ENCODE results near the gene ZNF75A.
"Not testable (repeated sequence)": the region's sequence is repeated elsewhere in the genome, so short reads cannot be mapped to it uniquely, and the experiment has no call there.

The ZNF75A gene

DNA sequence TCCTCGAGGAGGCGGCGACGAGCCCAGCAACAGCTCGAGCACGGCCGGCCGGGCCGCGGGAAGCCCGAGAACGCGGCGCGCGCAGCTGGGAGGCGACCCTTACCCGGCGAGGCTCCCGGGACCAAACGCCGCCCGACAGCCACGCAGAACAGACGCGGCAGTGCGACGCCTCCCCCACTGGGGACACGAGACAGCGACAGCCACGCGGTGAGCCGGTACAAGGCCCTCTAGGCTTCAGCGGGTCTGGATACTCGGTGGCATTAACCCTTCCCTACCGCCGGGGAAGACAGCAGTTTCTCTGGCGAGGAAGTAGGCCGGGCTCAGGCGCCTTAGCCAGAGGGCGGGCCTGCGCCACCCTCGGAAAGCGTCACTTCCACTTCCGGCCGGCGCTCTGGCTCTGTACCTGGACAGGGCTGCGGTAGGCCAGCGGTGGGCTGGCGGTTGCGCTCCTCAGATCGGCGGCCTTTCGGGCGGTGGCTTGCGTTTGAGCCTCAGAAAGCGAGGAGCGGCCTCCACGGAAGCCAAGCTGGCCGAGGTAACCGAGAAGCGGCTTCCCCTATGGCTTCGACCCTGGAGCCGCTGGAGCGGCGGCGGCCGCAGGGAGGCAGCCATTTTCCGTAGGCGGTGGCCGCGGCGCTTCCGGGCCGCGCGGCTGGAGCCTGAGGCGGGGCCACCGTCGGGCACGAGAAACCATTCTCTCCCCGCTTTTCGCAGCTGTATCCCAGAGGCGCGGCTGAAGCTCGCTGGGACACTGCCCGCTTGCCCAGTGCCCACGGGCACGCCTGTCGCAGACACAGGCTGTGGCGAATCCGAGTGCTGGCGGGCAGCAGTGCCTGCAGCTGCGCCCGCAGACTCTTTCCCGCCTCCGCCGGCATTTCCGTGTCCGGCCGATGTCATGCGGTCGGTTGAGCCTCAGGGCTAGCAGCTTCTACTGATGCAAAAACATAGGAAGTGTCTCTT is at the start of gene ZNF75A, which contains the start of gene TIGD7:
TSS of gene ZNF75A (plus strand) at position 389 of the 960 bp plus-strand sequence. CDS start 2,932 bp downstream, outside the sequence.
TSS of gene TIGD7 (minus strand) at position 322 of the 960 bp plus-strand sequence. CDS start 4,816 bp downstream, outside the sequence.
- DNase-seq = no peak

DNA sequence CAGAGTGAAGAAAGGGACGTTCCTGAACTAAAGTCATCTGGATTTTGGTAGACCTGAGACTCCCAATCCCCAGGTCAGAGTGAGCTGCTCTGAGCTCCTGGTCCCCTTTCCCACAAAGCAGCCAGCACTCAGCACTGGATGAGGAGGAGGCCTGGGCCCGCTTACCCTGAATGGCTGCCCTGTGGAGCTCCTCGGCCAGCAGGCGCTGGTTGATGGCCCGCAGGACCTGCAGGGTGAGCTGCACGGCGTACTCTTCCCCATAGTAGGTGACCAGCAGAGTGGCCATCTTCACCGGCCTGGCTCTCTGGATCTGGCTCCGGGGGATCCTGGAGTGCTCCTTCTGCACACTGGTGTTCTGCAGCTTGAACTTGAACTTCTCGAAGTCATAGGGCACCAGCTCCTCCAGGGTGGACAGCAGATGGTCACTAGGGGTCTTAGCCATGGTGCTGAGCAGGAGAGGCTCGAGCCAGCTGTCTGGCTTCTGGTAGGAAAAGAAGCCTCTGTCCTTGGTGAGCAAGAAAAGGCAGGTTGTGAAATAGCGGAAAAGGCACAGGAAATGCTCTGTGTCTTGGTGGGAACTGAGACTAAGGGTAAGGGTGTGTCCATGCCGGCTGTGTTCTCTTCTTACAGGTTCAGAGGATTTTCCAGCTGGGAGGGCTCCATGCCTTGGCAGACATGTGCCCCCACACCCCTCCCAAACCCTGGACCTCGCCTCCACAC is 49.0 kb upstream of the ZNF75A start, which contains the start of gene MEFV:
TSS of gene MEFV (minus strand) at position 488 of the 720 bp plus-strand sequence. CDS start at position 442, 46 bp downstream.
- no peak for DNase-seq

DNA sequence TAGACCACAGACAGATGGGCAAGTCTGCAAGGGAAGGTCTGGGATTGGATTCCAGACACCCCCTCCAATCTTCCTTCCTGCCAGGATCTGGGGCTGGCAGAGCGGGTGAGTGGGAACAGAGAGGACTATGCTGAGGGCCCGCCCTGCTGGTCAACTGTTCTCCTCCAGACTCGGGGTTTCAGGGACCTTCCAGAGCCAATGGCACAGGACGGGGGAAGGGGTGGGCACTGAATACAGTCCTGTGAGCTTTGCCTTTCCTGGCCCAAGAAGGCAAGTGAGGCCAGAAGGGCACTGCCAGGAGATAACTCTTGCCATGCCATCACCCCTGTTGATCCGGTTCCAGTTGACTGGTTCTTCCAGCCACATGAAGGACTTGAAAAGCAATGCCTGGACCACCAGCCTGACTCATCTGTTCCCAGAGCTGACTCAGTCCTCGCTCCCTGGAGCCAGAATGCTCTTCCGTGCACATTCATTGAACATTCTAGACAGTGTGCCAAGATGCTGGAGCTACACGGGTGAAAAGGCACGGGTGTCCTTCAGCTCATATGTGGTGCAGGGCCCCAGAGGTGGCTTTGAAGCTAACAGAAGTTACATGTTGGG is 48.3 kb upstream of the ZNF75A start:
- DNase-seq = no peak

DNA sequence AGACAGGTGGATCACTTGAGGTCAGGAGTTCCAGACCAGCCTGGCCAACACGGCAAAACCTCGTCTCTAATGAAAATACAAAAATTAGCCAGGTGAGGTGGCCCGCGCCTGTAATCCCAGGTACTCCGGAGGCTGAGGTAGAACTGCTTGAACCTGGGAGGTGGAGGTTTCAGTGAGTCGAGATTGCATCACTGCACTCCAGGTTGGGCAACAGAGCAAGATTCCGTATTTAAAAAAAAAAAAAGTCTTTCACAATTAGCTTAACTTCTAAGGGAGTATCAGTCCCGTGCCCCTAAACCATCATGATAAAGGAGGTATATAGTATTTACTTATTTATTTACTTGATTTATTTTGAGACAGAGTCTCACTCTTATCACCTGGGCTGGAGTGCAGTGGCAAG is 45.5 kb upstream of the ZNF75A start:
- no peak for DNase-seq

DNA sequence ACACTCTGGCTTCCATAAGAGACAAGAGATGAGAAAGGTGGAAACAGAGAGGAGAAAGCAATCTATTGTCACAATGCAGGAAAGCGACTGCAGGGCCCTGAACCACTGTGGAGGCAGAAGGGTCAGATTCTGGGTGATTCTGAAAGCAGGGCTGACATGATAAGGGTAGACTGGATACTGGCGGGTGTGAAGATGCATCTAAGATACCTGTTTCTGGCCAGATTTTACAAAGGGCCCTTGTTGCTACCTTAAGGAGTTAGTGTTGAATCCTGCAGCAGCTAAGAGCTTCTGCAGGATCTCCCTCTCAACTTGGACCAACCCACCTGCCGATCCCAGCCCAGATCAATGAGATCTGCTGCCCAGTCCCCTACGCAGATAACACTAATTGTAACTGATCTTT is 42.8 kb upstream of the ZNF75A start:
- DNase-seq = no peak

DNA sequence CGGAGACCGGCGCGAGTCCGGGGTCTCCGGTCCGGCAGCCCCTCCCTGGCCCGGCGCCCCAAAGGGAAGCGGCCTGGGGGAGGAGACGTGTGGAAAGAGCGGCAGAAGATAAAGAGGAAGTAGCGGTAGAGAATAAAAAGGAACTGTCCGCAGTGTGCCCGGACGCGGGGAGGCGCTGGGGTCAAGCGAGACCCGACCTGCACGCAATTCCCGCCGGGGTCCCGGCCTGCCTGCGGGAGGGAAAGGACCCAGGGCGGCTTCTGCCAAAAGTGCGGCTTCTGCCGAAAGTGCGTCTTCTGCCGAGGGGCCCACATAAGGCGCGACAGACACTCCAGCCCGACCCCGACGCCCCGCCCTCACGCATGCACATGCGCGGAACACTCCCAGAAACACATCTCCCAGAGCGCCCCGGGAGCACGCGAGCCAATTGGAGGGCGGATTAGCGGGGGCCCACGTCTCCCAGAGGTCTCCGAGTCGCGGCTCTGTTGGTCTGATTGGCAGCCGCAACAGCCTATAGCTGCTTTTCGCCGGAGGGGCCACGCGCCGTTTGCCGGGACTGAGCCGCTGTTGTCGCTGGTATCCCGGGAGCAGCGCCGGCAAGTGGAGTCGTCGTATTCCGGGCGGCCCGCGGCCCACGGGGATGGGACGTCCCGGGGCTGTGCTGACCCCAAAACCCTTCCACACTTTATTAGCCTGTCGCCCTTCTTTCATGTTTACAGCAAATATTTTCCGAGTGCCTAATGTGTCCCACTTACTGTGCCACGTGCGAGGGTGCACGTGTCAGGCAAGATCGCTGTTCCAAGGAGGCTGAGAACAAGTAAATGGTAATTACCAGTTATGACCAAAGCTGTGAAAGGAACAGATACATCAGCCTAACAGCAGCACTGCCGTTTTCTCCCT is 40.9 kb upstream of the ZNF75A start:
- peak; percentile 87 for DNase-seq

DNA sequence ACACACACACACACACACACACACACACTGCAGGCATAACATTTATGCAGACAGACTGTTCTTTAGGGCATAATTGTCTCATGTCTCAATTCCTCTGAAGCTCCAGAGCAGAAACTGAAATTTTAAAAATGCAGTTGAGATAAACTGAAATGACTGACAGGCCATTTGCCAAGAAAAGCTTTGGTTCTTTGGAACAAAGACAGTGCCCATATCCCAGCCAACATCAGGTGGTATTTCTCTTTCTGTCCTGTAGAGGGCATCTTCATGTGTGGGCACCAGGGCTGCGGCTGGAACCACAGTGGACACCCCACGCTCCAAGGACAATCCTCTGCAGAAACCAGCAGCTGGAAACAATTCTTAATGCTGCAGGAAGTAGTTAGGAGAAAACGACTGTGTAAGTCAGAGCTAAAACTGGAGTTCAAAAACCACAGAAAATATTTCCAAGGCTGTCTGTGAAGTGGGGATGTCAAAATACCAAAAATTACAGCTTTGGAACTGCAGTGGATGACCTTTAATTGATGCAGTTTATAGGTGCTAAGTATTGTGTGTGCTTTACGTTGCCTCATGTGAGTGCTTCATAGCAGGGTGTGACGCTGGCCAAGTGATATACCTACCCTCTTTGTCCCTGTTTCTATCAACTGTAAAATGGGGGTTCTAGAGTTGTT is 38.3 kb upstream of the ZNF75A start:
- no peak for DNase-seq

DNA sequence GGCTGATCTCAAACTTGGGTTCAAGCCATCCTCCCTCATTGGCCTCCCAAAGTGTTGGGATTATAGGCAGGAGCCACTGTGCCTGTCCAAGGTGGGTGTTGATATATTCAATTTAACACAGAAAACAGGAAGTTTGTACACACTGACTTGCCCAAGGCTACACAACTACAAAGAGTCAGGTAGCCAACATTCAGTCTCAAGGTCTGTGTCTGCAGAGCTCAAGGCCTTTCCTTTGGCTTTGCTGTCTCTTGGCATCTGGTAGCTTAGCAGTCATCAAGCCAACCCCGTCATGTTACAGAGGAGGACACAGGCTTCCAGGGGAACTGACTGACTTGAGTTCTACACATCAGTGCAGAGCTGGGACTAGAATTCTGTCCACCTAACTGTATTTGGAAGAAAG is 37.0 kb upstream of the ZNF75A start:
- DNase-seq = no peak

DNA sequence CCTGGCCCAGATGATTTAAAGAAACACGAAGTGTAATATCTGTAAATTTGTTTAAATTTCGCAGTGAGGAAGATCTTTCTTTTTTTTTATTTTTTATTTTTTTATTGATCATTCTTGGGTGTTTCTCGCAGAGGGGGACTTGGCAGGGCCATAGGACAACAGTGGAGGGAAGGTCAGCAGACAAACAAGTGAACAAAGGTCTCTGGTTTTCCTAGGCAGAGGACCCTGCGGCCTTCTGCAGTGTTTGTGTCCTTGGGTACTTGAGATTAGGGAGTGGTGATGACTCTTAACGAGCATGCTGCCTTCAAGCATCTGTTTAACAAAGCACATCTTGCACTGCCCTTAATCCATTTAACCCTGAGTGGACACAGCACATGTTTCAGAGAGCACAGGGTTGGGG is 34.6 kb upstream of the ZNF75A start:
- DNase-seq = not testable (repeated sequence)

DNA sequence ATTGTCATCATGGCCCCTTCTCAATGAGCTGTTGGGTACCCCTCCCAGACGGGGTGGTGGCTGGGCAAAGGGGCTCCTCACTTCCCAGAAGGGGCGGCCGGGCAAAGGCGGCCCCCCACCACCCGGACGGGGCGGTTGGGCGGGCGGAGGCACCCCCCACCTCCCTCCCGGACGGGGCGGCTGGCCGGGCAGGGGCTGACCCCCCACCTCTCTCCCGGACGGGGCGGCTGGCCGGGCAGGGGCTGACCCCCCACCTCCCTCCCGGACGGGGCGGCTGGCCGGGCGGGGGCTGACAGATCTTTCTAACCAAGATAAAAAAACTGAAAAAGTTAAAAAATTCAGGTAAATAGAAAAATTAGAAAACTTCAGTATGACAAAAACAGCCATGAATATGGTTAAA is 34.0 kb upstream of the ZNF75A start:
- DNase-seq = not testable (repeated sequence)

DNA sequence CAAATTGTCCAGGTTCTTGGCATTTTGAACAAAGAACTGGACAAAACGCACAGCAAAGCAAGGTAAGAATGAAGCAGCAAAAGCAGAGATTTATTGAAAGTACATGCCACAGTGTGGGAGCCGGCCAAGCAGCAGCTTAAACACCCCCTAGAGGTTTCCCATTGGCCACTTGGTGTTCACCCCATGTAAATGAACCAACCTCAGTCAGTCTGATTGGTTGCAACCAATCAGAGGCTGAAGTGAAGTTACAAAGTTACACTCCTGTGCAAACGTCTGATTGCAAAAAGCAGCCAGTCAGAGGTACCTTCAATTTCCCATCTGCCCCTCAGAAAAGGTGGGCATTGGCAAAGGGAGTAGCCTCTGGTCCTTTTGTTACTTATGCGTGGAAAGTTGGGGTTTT is 30.8 kb upstream of the ZNF75A start:
- no peak for DNase-seq

DNA sequence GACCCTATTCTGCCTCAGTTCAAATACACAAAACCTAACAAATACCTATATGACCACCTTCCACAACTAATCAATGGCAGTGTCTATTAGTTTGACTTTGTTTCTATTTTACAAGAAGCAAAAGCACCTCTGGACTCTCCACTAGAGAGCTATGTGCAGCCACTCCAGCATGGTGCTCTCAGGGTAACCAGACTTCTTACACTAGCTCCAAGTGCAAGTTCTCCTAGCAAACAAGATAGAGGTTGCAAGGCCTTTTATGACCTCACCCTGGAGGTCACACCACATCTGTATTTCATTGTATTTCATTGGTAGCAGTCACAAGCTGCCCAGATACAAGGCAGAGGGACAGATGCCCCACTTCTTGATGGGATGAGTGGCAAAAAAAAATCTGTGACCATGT is 30.4 kb upstream of the ZNF75A start:
- no peak for DNase-seq

DNA sequence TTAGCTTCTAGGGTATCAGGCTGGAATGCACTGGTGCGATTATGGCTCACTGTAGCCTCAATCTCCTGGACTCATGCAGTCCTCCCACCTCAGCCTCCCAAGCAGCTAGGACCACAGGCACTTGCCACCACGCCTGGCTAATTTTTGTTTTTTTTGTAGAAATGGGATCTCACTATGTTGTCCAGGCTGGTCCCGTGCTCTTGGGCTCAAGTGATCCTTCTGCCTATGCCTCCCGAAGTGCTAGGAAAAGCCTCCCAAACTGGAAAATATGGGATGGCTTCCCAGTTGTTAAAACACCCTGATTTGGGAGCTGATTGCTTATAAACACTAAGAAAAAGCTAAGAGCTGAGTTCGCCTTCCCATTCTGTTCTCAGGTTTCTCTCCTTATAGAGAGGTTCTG is 28.6 kb upstream of the ZNF75A start:
- DNase-seq = no peak

DNA sequence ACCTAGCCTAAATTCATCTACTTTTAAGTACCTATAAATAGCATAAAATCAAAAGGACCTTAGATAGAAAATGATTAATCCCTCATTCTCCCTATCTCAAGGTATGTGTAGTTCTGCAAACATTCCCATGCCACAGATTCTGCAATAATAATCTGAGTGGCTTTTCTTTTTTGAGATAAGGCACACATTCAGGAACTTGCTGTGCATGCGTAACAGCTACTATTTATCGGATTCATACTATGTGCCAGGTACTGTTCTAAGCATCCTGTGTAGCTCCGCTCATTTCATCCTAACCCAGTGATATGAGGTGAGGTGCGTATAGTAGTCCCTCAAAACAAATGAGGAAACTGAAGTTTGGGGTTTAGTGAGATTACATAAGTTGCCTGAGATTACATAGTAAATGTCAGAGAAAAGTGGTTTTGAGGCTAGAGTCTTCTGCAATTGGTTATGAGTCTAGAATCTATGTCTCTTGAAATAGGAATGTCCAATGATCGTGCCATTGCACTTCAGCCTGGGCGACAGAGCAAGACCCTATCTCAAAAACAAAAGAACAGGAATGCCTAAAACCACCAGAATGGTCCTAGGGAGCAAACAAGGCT is 24.0 kb upstream of the ZNF75A start:
- DNase-seq = no peak

DNA sequence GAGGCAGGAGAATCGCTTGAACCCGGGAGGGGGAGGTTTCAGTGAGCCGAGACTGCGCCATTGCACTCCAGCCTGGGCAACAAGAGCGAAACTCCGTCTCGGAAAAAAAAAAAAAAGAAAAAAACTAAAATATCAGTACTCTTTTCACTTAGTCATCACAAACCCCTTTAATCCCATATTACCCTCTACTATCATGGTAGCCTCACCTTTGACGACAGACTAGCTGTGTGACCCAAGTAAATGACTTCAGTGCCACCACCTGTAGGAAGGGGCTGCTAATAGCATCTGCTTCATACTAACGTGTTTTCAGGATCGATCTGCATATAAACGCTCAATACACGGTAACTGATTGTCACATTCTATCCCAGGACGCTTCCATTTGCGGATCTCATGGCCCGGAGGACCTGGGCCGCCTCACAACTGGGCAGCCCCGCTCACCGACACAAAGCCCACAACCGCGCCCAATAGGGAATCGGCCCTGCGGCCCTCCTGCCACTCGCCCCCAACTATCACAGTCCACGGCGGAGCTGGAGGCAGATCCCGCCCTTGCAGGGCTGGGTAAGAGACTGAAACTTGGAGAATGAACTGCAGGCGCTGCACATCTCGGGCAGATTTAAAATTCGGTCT is 23.1 kb upstream of the ZNF75A start:
- no peak for DNase-seq

DNA sequence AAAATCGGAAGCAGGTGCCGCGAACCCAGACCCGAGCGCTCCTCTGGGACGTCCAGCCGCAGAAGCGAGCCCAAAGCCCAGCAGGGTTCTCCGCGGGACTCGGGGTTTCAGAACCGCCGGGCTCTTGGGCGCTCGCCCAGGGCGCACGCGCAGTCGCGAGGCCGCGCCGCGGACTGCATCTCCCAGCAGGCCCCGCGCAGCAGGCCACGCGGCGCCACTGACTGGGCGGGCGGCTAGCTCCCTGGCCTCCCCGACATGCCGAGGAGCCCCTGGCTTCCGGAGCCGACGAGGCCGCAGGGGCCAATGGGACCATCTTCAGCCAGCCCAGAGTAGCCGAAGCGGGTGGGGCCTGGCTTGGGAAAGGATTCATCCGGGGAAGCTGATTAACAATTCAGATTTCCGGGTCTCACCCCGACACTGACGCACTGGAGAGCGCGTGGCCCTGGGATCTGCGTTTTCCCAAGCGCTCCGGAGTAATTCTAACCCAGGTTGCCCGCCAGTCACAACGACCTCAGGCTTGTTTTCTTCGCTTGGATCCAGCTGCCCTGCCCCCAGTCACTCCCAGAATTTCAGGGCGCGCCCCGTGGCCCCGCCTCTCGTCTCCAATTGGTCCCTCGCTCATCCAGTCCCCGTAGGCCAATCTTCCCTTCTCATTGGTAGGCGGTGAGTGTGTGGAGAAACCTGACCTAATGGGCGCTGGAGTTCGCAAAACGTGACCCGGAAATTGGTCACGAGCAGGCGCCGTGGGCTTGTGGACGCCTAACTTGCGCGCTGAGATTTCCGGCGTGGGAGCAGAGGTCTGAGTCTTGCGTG is 22.4 kb upstream of the ZNF75A start, which contains the start of gene ZNF263:
TSS of gene ZNF263 (plus strand) at position 762 of the 813 bp plus-strand sequence. CDS start 328 bp downstream, outside the sequence.
- DNase-seq = peak; percentile 96

DNA sequence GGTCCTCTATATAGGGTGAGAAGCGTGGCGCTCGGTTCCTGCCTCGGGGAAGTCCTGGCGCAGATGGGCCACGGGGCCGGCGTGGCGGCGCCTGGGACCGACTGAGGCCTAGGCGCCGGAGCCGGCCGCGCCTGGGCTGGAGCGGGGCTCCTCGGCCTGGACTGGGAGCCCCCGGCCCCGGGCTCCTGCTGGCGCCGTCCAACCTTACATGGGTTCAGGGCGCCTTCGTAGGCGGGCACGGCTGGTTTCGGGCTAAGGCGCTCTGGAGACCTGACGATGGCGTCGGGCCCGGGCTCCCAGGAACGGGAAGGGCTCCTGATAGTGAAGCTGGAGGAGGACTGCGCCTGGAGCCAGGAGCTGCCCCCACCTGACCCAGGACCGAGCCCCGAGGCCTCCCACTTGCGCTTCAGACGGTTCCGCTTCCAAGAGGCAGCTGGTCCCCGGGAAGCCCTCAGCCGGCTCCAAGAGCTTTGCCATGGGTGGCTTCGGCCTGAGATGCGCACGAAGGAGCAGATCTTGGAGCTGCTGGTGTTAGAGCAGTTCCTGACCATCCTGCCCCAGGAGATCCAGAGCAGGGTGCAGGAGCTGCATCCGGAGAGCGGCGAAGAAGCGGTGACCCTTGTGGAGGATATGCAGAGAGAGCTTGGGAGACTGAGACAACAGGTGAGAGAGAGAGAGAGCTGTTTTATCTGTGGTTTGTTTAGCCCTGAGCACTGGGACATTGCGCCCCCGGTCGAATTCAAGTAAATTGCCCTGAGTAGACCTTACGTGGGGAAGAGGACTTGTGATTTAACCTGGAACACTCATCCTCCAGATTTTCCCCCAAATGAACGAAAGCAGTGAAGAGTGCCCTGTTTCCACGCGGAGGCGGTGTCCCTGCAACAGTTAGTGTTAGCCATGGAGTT is 21.5 kb upstream of the ZNF75A start:
- no peak for DNase-seq

DNA sequence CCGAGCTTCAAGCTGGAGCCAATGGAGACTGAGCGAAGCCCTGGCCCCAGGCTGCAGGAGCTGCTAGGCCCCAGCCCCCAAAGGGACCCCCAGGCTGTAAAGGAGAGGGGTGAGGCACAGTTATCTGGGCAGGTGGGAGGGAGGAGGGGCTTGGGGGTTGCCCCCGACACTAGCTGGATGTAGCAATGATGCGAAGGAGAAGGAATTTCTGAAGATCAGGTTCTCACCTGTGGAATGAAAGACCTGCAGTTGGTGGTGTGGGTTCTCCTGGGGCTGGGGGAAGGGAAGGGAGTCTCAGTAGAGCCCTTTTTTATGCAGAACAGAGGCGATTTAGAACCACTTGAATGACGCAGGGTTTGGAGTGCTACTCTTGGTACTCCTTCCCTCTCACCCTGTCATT is 20.2 kb upstream of the ZNF75A start:
- no peak for DNase-seq
